Stomach smooth muscle (tissue), 2 donors: ENCODE measurements around the gene GALNT18.

Experiments used
- H3K27ac ChIP-seq: one replicate; pipeline ENCODE4 v1.7.0; 2013; ENCODE audit warnings: mild to moderate bottlenecking, low read length, inconsistent platforms
- H3K27me3 ChIP-seq, 2 donors: one replicate each; pipeline ENCODE4 v1.7.0; 2013; ENCODE audit warnings: low read length in 2 of 2; ENCODE audit not compliant: insufficient read depth in 2 of 2, control insufficient read depth in 1 of 2
- H3K36me3 ChIP-seq, 2 donors: one replicate each; pipeline ENCODE4 v1.7.0; 2013; ENCODE audit warnings: low read length in 2 of 2; ENCODE audit not compliant: control insufficient read depth in 2 of 2, insufficient read depth in 2 of 2
- H3K4me1 ChIP-seq: one replicate; pipeline ENCODE4 v1.7.0; 2013; ENCODE audit warnings: low read length; ENCODE audit not compliant: control insufficient read depth, insufficient read depth
- H3K4me3 ChIP-seq, 2 donors: one replicate each; pipeline ENCODE4 v1.7.0; 2013; ENCODE audit warnings: low read length in 2 of 2
- H3K9ac ChIP-seq, 2 donors: one replicate each; pipeline ENCODE4 v1.7.0; 2013; ENCODE audit warnings: low read length in 2 of 2, mild to moderate bottlenecking in 1 of 2
- H3K9me3 ChIP-seq, 2 donors: one replicate each; pipeline ENCODE4 v1.7.0; 2013; ENCODE audit warnings: low read length in 2 of 2; ENCODE audit not compliant: control insufficient read depth in 2 of 2
- donor health status: healthy.
- donor health status: Pancreatic carcinoma.

Gene GALNT18

GRCh38 chr11:11607772-11608171 lies 14.0 kb downstream of the GALNT18 start:
- H3K9me3 ChIP-seq: no peaks in the 10 kb centered on the region
- peaks cover 5% of the 10 kb centered on the region for H3K4me1 ChIP-seq
- H3K27ac ChIP-seq: no peak overlapping the region
- no peaks in the 10 kb centered on the region for H3K36me3 ChIP-seq
- H3K27me3 ChIP-seq: no peaks in the 10 kb centered on the region
- H3K4me3 ChIP-seq: no peak overlapping the region
- no peak overlapping the region for H3K9ac ChIP-seq

- Histone ChIP-seq H3K27me3 (no peaks in the 10 kb centered on the region), H3K27ac (no peak overlapping the region), H3K9me3 (no peaks in the 10 kb centered on the region), H3K4me1 (peaks cover 2% of the 10 kb centered on the region), H3K4me3 (no peak overlapping the region), H3K36me3 (no peaks in the 10 kb centered on the region), H3K9ac (no peak overlapping the region)
Measured at GRCh38 chr11:11605821-11606450, 15.9 kb downstream of the GALNT18 start.

- H3K9ac ChIP-seq: no peak overlapping the region
- H3K4me1 ChIP-seq: peaks cover 2% of the 10 kb centered on the region
- no peak overlapping the region for H3K27ac ChIP-seq
- no peaks in the 10 kb centered on the region for H3K36me3 ChIP-seq
- H3K9me3 ChIP-seq: no peaks in the 10 kb centered on the region
- no peaks in the 10 kb centered on the region for H3K27me3 ChIP-seq
- H3K4me3 ChIP-seq: no peak overlapping the region
Measured at GRCh38 chr11:11605181-11605580, 16.6 kb downstream of the GALNT18 start.

GRCh38 chr11:11604370-11604990 lies 17.3 kb downstream of the GALNT18 start:
- H3K36me3 ChIP-seq: no peaks in the 10 kb centered on the region

GRCh38 chr11:11602011-11602410 lies 19.8 kb downstream of the GALNT18 start:
- no peaks in the 10 kb centered on the region for H3K27me3 ChIP-seq
- no peaks in the 10 kb centered on the region for H3K9me3 ChIP-seq
- H3K9ac ChIP-seq: no peak overlapping the region
- no peaks in the 10 kb centered on the region for H3K4me1 ChIP-seq
- no peaks in the 10 kb centered on the region for H3K36me3 ChIP-seq
- no peak overlapping the region for H3K4me3 ChIP-seq
- H3K27ac ChIP-seq: no peak overlapping the region

More at GRCh38 chr11:11604370-11604990, 17.3 kb downstream of the GALNT18 start:
- Histone ChIP-seq H3K4me1 (peaks cover 2% of the 10 kb centered on the region), H3K9me3 (no peaks in the 10 kb centered on the region), H3K9ac (no peak overlapping the region), H3K4me3 (no peak overlapping the region), H3K27me3 (no peaks in the 10 kb centered on the region), H3K27ac (no peak overlapping the region)

- no peaks in the 10 kb centered on the region for H3K36me3 ChIP-seq
- no peak overlapping the region for H3K4me3 ChIP-seq
- H3K27me3 ChIP-seq: no peaks in the 10 kb centered on the region
- no peak overlapping the region for H3K27ac ChIP-seq
- no peaks in the 10 kb centered on the region for H3K9me3 ChIP-seq
- no peaks in the 10 kb centered on the region for H3K4me1 ChIP-seq
- no peak overlapping the region for H3K9ac ChIP-seq
Measured at GRCh38 chr11:11600288-11600687, 21.5 kb downstream of the GALNT18 start.

- H3K36me3 ChIP-seq: no peaks in the 10 kb centered on the region
- H3K9me3 ChIP-seq: no peaks in the 10 kb centered on the region
- no peaks in the 10 kb centered on the region for H3K27me3 ChIP-seq
- H3K4me1 ChIP-seq: no peaks in the 10 kb centered on the region
- no peak overlapping the region for H3K9ac ChIP-seq
- no peak overlapping the region for H3K4me3 ChIP-seq
- no peak overlapping the region for H3K27ac ChIP-seq
Measured at GRCh38 chr11:11598243-11598642, 23.6 kb downstream of the GALNT18 start.

- no peak overlapping the region for H3K4me3 ChIP-seq
- H3K27me3 ChIP-seq: no peaks in the 10 kb centered on the region
- H3K4me1 ChIP-seq: no peaks in the 10 kb centered on the region
- H3K9me3 ChIP-seq: no peaks in the 10 kb centered on the region
- no peak overlapping the region for H3K9ac ChIP-seq
- no peaks in the 10 kb centered on the region for H3K36me3 ChIP-seq
- no peak overlapping the region for H3K27ac ChIP-seq
Measured at GRCh38 chr11:11594162-11594561, 27.6 kb downstream of the GALNT18 start.

- Histone ChIP-seq H3K4me1 (no peaks in the 10 kb centered on the region), H3K27me3 (no peaks in the 10 kb centered on the region), H3K27ac (no peak overlapping the region), H3K9me3 (no peaks in the 10 kb centered on the region), H3K36me3 (no peaks in the 10 kb centered on the region), H3K9ac (no peak overlapping the region), H3K4me3 (no peak overlapping the region)
Measured at GRCh38 chr11:11592146-11592684, 29.6 kb downstream of the GALNT18 start.

- no peak overlapping the region for H3K9ac ChIP-seq
- H3K9me3 ChIP-seq: no peaks in the 10 kb centered on the region
- H3K27me3 ChIP-seq: no peaks in the 10 kb centered on the region
- H3K36me3 ChIP-seq: no peaks in the 10 kb centered on the region
- H3K4me1 ChIP-seq: no peaks in the 10 kb centered on the region
- no peak overlapping the region for H3K27ac ChIP-seq
- H3K4me3 ChIP-seq: no peak overlapping the region
Measured at GRCh38 chr11:11589437-11589836, 32.4 kb downstream of the GALNT18 start.

GRCh38 chr11:11588891-11589290 lies 32.9 kb downstream of the GALNT18 start:
- no peaks in the 10 kb centered on the region for H3K27me3 ChIP-seq
- no peaks in the 10 kb centered on the region for H3K36me3 ChIP-seq
- H3K9me3 ChIP-seq: no peaks in the 10 kb centered on the region
- H3K9ac ChIP-seq: no peak overlapping the region
- H3K27ac ChIP-seq: no peak overlapping the region
- H3K4me3 ChIP-seq: no peak overlapping the region
- no peaks in the 10 kb centered on the region for H3K4me1 ChIP-seq
